SK-N-SH treated with all-trans-retinoic acid at 6 μM for 48 hours (cell line): ENCODE results near the gene CNTLN.
"Not testable (repeated sequence)": the region's sequence is repeated elsewhere in the genome, so short reads cannot be mapped to it uniquely, and the experiment has no call there.

ENCODE experiments used
- ARNTL ChIP-seq: fragments of 450-650 bp; formaldehyde crosslinking; IDR thresholded peaks from 2 replicates; pipeline ENCODE4 v1.5.0; 2020; ENCODE audit warnings: low read depth, mild to moderate bottlenecking, moderate library complexity, borderline replicate concordance
- BACH2 ChIP-seq: fragments of 250-450 bp; sonication (Bioruptor Pico); IDR thresholded peaks from 2 replicates; pipeline ENCODE4 v1.9.0; 2021; ENCODE audit warnings: mild to moderate bottlenecking, borderline replicate concordance
- CSDC2 ChIP-seq: fragments of 250-450 bp; sonication (Bioruptor Pico); IDR thresholded peaks from 2 replicates; pipeline ENCODE4 v1.5.0; 2020; ENCODE audit warnings: mild to moderate bottlenecking, moderate library complexity
- ESRRG ChIP-seq: fragments of 250-450 bp; sonication (Bioruptor Pico); IDR thresholded peaks from 2 replicates; pipeline ENCODE4 v1.6.1; 2021; ENCODE audit warnings: mild to moderate bottlenecking
- RARB ChIP-seq: fragments of 250-450 bp; sonication (Bioruptor Pico); IDR thresholded peaks from 2 replicates; pipeline ENCODE4 v1.8.0; 2021; ENCODE audit warnings: mild to moderate bottlenecking, moderate library complexity
- ZFP30 ChIP-seq: fragments of 450-650 bp; formaldehyde crosslinking; IDR thresholded peaks from 2 replicates; pipeline ENCODE4 v1.5.0; 2022; ENCODE audit warnings: mild to moderate bottlenecking, moderate library complexity
- TF ChIP-seq, protein P1 (sequence below): fragments of 250-450 bp; sonication (Bioruptor Pico); IDR thresholded peaks from 2 replicates; pipeline ENCODE4 v1.5.0; 2020; ENCODE audit warnings: mild to moderate bottlenecking, moderate library complexity
- TF ChIP-seq, protein P2 (sequence below): fragments of 250-450 bp; sonication (Bioruptor Pico); IDR thresholded peaks from 2 replicates; pipeline ENCODE4 v1.8.0; 2021; ENCODE audit warnings: low read depth, mild to moderate bottlenecking, moderate library complexity, borderline replicate concordance
- TF ChIP-seq, protein P3 (sequence below): fragments of 250-450 bp; sonication (Bioruptor Pico); IDR thresholded peaks from 2 replicates; pipeline ENCODE4 v1.8.0; 2020; ENCODE audit warnings: mild to moderate bottlenecking, moderate library complexity, borderline replicate concordance

- TF ChIP-seq, protein P1, sequence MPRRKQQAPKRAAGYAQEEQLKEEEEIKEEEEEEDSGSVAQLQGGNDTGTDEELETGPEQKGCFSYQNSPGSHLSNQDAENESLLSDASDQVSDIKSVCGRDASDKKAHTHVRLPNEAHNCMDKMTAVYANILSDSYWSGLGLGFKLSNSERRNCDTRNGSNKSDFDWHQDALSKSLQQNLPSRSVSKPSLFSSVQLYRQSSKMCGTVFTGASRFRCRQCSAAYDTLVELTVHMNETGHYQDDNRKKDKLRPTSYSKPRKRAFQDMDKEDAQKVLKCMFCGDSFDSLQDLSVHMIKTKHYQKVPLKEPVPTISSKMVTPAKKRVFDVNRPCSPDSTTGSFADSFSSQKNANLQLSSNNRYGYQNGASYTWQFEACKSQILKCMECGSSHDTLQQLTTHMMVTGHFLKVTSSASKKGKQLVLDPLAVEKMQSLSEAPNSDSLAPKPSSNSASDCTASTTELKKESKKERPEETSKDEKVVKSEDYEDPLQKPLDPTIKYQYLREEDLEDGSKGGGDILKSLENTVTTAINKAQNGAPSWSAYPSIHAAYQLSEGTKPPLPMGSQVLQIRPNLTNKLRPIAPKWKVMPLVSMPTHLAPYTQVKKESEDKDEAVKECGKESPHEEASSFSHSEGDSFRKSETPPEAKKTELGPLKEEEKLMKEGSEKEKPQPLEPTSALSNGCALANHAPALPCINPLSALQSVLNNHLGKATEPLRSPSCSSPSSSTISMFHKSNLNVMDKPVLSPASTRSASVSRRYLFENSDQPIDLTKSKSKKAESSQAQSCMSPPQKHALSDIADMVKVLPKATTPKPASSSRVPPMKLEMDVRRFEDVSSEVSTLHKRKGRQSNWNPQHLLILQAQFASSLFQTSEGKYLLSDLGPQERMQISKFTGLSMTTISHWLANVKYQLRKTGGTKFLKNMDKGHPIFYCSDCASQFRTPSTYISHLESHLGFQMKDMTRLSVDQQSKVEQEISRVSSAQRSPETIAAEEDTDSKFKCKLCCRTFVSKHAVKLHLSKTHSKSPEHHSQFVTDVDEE (CRISPR knock-in tag) = not testable (repeated sequence)
- not testable (repeated sequence) for TF ChIP-seq ZFP30, CSDC2, BACH2, ARNTL, ESRRG, RARB (CRISPR knock-in tag)
- TF ChIP-seq, protein P2, sequence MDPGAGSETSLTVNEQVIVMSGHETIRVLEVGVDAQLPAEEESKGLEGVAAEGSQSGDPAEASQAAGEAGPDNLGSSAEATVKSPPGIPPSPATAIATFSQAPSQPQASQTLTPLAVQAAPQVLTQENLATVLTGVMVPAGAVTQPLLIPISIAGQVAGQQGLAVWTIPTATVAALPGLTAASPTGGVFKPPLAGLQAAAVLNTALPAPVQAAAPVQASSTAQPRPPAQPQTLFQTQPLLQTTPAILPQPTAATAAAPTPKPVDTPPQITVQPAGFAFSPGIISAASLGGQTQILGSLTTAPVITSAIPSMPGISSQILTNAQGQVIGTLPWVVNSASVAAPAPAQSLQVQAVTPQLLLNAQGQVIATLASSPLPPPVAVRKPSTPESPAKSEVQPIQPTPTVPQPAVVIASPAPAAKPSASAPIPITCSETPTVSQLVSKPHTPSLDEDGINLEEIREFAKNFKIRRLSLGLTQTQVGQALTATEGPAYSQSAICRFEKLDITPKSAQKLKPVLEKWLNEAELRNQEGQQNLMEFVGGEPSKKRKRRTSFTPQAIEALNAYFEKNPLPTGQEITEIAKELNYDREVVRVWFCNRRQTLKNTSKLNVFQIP (CRISPR knock-in tag) = not testable (repeated sequence)
- TF ChIP-seq, protein P3, sequence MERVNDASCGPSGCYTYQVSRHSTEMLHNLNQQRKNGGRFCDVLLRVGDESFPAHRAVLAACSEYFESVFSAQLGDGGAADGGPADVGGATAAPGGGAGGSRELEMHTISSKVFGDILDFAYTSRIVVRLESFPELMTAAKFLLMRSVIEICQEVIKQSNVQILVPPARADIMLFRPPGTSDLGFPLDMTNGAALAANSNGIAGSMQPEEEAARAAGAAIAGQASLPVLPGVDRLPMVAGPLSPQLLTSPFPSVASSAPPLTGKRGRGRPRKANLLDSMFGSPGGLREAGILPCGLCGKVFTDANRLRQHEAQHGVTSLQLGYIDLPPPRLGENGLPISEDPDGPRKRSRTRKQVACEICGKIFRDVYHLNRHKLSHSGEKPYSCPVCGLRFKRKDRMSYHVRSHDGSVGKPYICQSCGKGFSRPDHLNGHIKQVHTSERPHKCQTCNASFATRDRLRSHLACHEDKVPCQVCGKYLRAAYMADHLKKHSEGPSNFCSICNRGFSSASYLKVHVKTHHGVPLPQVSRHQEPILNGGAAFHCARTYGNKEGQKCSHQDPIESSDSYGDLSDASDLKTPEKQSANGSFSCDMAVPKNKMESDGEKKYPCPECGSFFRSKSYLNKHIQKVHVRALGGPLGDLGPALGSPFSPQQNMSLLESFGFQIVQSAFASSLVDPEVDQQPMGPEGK = not testable (repeated sequence)
Observed at GRCh38 chr9:17354006-17354405, 219.2 kb downstream of the CNTLN start.
